Heart right ventricle (tissue), 16 donors: ENCODE results near the gene SC5D. TPM values are rescaled to one million over a fixed set of nuclear protein-coding genes. Genes with fewer than 3 reads are reported as not detected.

Source experiments
- ATAC-seq, 8 donors: fragments of 200-7000 bp; cut with Tn5 transposase; one replicate each; pipeline ENCODE4 v1.9.1; 2020; ENCODE audit warnings: mild to moderate bottlenecking in 8 of 8, moderate library complexity in 8 of 8, moderate number of reproducible peaks in 1 of 8
- DNase-seq, 2 donors: peaks; one replicate each; pipeline ENCODE4 v3.0.0-alpha.2; 2020
- H3K27ac ChIP-seq, 10 donors: fragments of 200-600 bp; sonication (generic) in 2 of 10; one replicate each; pipeline versions ENCODE4 v1.5.0 to v1.8.0; 2020 to 2022; ENCODE audit warnings: mild to moderate bottlenecking in 3 of 10
- H3K27me3 ChIP-seq, 7 donors: fragments of 200-600 bp; one replicate each; pipeline ENCODE4 v1.8.0; 2021 to 2022; ENCODE audit warnings: mild to moderate bottlenecking in 2 of 7
- H3K36me3 ChIP-seq, 9 donors: fragments of 200-600 bp; sonication (generic) in 1 of 9; one replicate each; pipeline versions ENCODE4 v1.5.0 to v1.8.0; 2020 to 2022; ENCODE audit warnings: mild to moderate bottlenecking in 2 of 9
- H3K4me1 ChIP-seq, 9 donors: fragments of 200-600 bp; sonication (generic) in 1 of 9; one replicate each; pipeline versions ENCODE4 v1.5.0 to v1.8.0; 2020 to 2022; ENCODE audit warnings: mild to moderate bottlenecking in 4 of 9
- H3K4me3 ChIP-seq, 10 donors: fragments of 200-600 bp; sonication (generic) in 2 of 10; one replicate each; pipeline versions ENCODE4 v1.5.0 to v1.8.0; 2020 to 2022; ENCODE audit warnings: mild to moderate bottlenecking in 7 of 10, moderate library complexity in 2 of 10
- H3K9me3 ChIP-seq, 11 donors: fragments of 200-600 bp in 10 of 11; sonication (generic) in 2 of 11; one replicate each; pipeline versions ENCODE4 v1.5.0 to v1.8.0; 2013 to 2022; ENCODE audit warnings: mild to moderate bottlenecking in 2 of 11, control low read depth in 1 of 11, moderate library complexity in 1 of 11
- CTCF ChIP-seq, 9 donors: fragments of 200-600 bp; sonication (generic) in 2 of 9; IDR thresholded peaks; one replicate each; pipeline versions ENCODE4 v1.5.0 to v1.8.0; 2021 to 2022; ENCODE audit warnings: antibody characterized with exemption in 9 of 9, mild to moderate bottlenecking in 5 of 9, moderate library complexity in 1 of 9
- WGBS, 2 donors: extraction: QIAGEN DNeasy Blood & Tissue Kit; methylation state at CpG; one replicate each; pipeline ENCODE4 v1.1.7; 2013; ENCODE audit warnings: inconsistent platforms in 1 of 2; 5-methylcytosine and 5-hydroxymethylcytosine counted together
- intact Hi-C, 10 donors: fragments of 100-400 bp; cut with DNase I; formaldehyde crosslinking; loops; one replicate each; pipeline versions ENCODE4 v1.11.1 to v1.14.2; 2022
- polyA plus RNA-seq, 2 donors: library from polyadenylated mRNA; stranded (reverse); fragments of 200-250 nt; gene quantifications; one replicate each; pipeline ENCODE4 v1.2.3, GENCODE V29; 2013
- total RNA-seq, 10 donors: library from RNA; stranded (reverse); fragmentation: NEBNext Ultra II Directional in 3 of 10; extraction: Animal tissue kit (Norgen Biotek cat#: 25700) in 3 of 10; gene quantifications; one replicate each; pipeline versions ENCODE4 v1.2.1 to v1.2.4, GENCODE V29; 2021 to 2023
- donor health status: Arrhythmogenic right ventricular cardiomyopathy.
- donor health status: ischemic (EF 13 %, LVEDD 7.1; RV severe dilation, severe dysfunction).
- donor health status: healthy with polysubstance abuse.
- donor health status: DM: no; HTN: yes; CAD: no.
- donor health status: DM: no; HTN: no; CAD: no.
- donor health status: ischemic (EF 25% LVEDD 6.9; RV normal size, moderate dysfunction).
- donor health status: ischemic (EF 25% LVEDD 5.7; RV mildly dilated, moderate dysfunction).
- donor health status: healthy.
- donor health status: DM: yes; HTN: yes; CAD: no.
- donor health status: Ischemic cardiomyopathy.
- donor health status: ischemic (EF 35%, LVEDD 5.7; RV mildly dilated, moderate dysfunction).
- donor health status: nonischemic (EF 11% LVEDD 7.7; RV severe dilation, severe dysfunction).
- donor health status: DM: yes; HTN: yes; CAD: no.
- donor health status: PGD.
- donor health status: ischemic (EF 29% LVEDD 5.4; RV normal size, mild dysfunction).
- donor health status: nonischemic (EF 23%, LVEDD 6.1; RV moderate dilation, normal function).

SC5D gene
- total and polyA plus RNA-seq, 12 donors: 10.7 to 30.6 (median 20.4) TPM

GRCh38 chr11:121281698-121282097, 10.9 kb upstream of the SC5D start:
- Histone ChIP-seq H3K4me1 (no peaks in the 10 kb centered on the region), H3K36me3 (no peaks in the 10 kb centered on the region), H3K9me3 (peaks cover 0 to 10% (median 0%) of the 10 kb centered on the region in 11 donors), H3K4me3 (no peak overlapping the region), H3K27me3 (peaks cover 0 to 53% (median 11%) of the 10 kb centered on the region in 7 donors), H3K27ac (no peak overlapping the region)
- DNase-seq: no peak
- no peak for ATAC-seq
- 88 to 96% methylated on average over 5 of the region's 5 CpGs for WGBS, 2 donors
- TF ChIP-seq CTCF (IDR thresholded peaks at IDR 0.05): no peak
- intact Hi-C loops: no loop called here

GRCh38 chr11:121282386-121282785, 10.2 kb upstream of the SC5D start:
- WGBS, 2 donors: 58 to 64% methylated on average over 4 of the region's 4 CpGs

DNA sequence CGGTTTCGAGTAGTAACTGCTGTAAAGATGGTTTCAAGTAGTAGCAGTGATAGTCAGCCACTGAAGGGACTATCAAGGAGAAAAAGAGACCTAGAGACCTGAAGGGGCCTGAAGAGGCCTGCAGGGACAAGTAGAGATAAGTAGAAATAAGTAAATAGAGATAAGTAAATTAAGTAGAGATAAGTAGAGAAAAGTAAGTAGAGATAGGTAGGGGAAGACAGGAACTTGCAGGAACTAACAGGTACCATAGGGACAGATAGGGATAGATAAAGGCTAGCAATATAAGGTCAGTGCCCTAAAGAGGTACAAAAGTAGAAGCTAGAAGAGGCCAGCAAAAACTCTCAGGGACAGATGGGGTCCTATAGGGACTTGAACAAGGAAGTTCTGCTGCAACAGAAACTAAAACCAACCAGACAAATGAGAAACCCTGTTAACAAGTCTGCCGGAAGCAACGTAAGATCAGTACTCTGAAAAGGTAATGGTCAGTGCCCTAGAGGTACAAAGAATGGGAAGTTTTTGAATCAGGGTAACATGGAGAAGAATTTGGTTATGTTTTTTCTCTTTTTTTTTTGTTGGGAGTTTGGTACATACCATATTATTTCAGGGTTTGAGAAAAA, 9.6 kb upstream of the SC5D start:
- no peak for DNase-seq
- ATAC-seq: no peak
- WGBS, 2 donors: 77 to 80% methylated on average over 4 of the region's 4 CpGs
- TF ChIP-seq CTCF (IDR thresholded peaks at IDR 0.05): no peak
- Histone ChIP-seq H3K27me3 (peaks cover 0 to 53% (median 11%) of the 10 kb centered on the region in 7 donors), H3K4me1 (no peaks in the 10 kb centered on the region), H3K4me3 (no peak overlapping the region), H3K27ac (no peak overlapping the region), H3K36me3 (no peaks in the 10 kb centered on the region), H3K9me3 (peaks cover 0 to 6% (median 0%) of the 10 kb centered on the region in 11 donors)
- intact Hi-C loops: no loop called here

More at GRCh38 chr11:121282386-121282785, 10.2 kb upstream of the SC5D start:
- Histone ChIP-seq H3K4me3 (no peak overlapping the region), H3K36me3 (no peaks in the 10 kb centered on the region), H3K9me3 (peaks cover 0 to 10% (median 0%) of the 10 kb centered on the region in 11 donors), H3K27ac (no peak overlapping the region), H3K4me1 (no peaks in the 10 kb centered on the region), H3K27me3 (peaks cover 0 to 53% (median 11%) of the 10 kb centered on the region in 7 donors)
- ATAC-seq (no peak), DNase-seq (no peak)
- intact Hi-C loops: no loop called here
- TF ChIP-seq CTCF (IDR thresholded peaks at IDR 0.05): no peak

DNA sequence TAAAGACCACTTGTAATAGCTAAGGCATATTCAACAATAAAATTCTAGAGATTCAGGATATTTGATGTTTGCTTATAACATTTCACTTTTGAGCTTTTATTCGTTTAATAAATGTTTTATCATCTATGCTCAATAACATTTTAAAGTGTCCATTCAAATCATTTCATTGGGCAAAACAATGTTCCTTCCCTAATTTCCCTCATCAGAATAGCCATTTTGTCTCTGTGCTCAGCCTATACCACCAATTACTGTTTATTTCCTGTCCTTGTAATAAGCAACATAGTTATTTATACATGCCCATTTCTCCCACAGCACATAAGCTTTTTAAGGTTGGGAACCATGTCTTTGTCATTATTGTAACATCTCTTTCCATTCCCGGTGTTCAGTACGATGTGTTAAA, 1.3 kb upstream of the SC5D start:
- WGBS, 2 donors: 89% methylated on average over 3 of the region's 3 CpGs
- Histone ChIP-seq H3K4me3 (no peak overlapping the region), H3K9me3 (no peaks in the 10 kb centered on the region), H3K27me3 (peaks cover 0 to 8% (median 0%) of the 10 kb centered on the region in 7 donors), H3K4me1 (peaks cover 4 to 25% (median 12%) of the 10 kb centered on the region in 9 donors), H3K27ac (peak overlapping the region in 1 of 10 donors; percentile 90), H3K36me3 (no peaks in the 10 kb centered on the region)
- DNase-seq (no peak), ATAC-seq (no peak)
- intact Hi-C loops: no loop called here
- no peak for TF ChIP-seq CTCF (IDR thresholded peaks at IDR 0.05)
